NCI-H774 (cell line): Measurements from ENCODE around the gene SMARCE1.
"Not testable (repeated sequence)": the region's sequence is repeated elsewhere in the genome, so short reads cannot be mapped to it uniquely, and the experiment has no call there.

Experiments
- DNase-seq: peaks from one replicate; lab custom pipeline; 2025; lab: John Stamatoyannopoulos, UW

The SMARCE1 gene

GRCh38 chr17:40610359-40610758, 37.3 kb downstream of the SMARCE1 start:
- no peak for DNase-seq

GRCh38 chr17:40608061-40608581, 39.5 kb downstream of the SMARCE1 start:
- no peak for DNase-seq

- no peak for DNase-seq
Observed at GRCh38 chr17:40607641-40608040, 40.0 kb downstream of the SMARCE1 start.

- DNase-seq = no peak
Observed at GRCh38 chr17:40606548-40607353, 40.9 kb downstream of the SMARCE1 start.

GRCh38 chr17:40605306-40605705, 42.3 kb downstream of the SMARCE1 start:
- no peak for DNase-seq

GRCh38 chr17:40604327-40605080, 43.1 kb downstream of the SMARCE1 start:
- DNase-seq = no peak

- no peak for DNase-seq
Observed at GRCh38 chr17:40602445-40603443, 44.9 kb downstream of the SMARCE1 start.

- no peak for DNase-seq
Observed at GRCh38 chr17:40600486-40601046, 47.1 kb downstream of the SMARCE1 start.

GRCh38 chr17:40599468-40599763, 48.2 kb downstream of the SMARCE1 start:
- no peak for DNase-seq

- no peak for DNase-seq
Observed at GRCh38 chr17:40598619-40599467, 48.8 kb downstream of the SMARCE1 start.

- DNase-seq = no peak
Observed at GRCh38 chr17:40598301-40598618, 49.4 kb downstream of the SMARCE1 start.

- DNase-seq = no peak
Observed at GRCh38 chr17:40597556-40598300, 49.9 kb downstream of the SMARCE1 start.

- no peak for DNase-seq
Observed at GRCh38 chr17:40597156-40597555, 50.5 kb downstream of the SMARCE1 start.

GRCh38 chr17:40596261-40596919, 51.2 kb downstream of the SMARCE1 start:
- peak; percentile 62 for DNase-seq

- no peak for DNase-seq
Observed at GRCh38 chr17:40590742-40591141, 56.9 kb downstream of the SMARCE1 start.

GRCh38 chr17:40588552-40588951, 59.1 kb downstream of the SMARCE1 start:
- DNase-seq = no peak

GRCh38 chr17:40586264-40586663, 61.4 kb downstream of the SMARCE1 start:
- DNase-seq = not testable (repeated sequence)

- not testable (repeated sequence) for DNase-seq
Observed at GRCh38 chr17:40584950-40585349, 62.7 kb downstream of the SMARCE1 start.

- DNase-seq = peak; percentile 80
Observed at GRCh38 chr17:40582328-40582901, 65.2 kb downstream of the SMARCE1 start.
